Activated CD4-positive, alpha-beta T cell treated with anti-CD3 and anti-CD28 coated beads for 1 hour (primary cell): ENCODE results near the gene C17orf107.

Experiments used
- DNase-seq: peaks from one replicate; pipeline ENCODE4 v3.0.0-alpha.2; 2020

Gene C17orf107

GRCh38 chr17:4877089-4877488 lies 22.2 kb upstream of the C17orf107 start:
- no peak for DNase-seq

DNA sequence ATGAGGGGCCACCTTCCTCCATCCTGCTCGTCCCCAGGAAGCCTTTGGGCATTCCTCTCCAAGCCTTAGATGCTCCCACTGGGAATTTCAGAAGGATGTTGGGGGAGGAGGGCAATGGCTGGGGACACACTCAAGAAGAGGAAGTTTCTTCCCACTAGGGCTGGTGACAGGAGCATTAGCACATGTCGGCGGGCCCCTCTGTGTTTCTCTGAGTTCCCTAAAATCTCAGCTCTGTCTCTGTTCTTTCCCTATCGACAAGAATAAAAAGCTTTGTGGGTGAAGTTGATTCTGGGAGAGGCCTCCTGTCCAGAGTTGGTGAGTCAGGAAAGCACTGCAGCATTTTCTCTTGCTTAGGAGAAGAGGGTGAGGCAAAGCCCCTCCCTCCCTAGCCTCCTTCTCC lies 19.7 kb upstream of the C17orf107 start:
- DNase-seq = no peak

- DNase-seq = no peak
Observed at GRCh38 chr17:4880857-4881256, 18.5 kb upstream of the C17orf107 start.

- DNase-seq = peak; percentile 52
Observed at GRCh38 chr17:4881761-4882555, 17.4 kb upstream of the C17orf107 start.

DNA sequence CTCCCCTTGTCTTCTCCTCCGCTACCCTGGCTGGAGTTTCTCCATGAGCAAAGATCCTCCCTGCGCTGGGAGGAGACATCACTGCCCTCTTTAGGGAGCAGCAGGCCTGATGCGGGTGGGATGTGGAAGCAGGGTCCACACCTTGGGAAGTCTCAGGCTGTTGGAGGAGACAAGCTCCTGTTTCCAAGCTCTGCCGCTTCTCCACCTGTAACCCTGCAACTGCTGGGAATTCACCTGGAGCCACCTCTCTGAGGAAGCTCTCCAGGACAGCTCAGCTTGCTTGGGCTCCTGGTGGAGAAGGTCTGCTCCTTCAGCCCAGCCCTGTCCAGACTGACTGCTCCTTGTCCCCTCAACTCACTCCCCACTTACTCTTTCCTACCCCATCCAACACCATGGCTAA lies 14.8 kb upstream of the C17orf107 start:
- no peak for DNase-seq

- DNase-seq = no peak
Observed at GRCh38 chr17:4886830-4887229, 12.5 kb upstream of the C17orf107 start.

GRCh38 chr17:4887581-4887980 lies 11.8 kb upstream of the C17orf107 start:
- DNase-seq = no peak

- no peak for DNase-seq
Observed at GRCh38 chr17:4891411-4892410, 7.6 kb upstream of the C17orf107 start.

DNA sequence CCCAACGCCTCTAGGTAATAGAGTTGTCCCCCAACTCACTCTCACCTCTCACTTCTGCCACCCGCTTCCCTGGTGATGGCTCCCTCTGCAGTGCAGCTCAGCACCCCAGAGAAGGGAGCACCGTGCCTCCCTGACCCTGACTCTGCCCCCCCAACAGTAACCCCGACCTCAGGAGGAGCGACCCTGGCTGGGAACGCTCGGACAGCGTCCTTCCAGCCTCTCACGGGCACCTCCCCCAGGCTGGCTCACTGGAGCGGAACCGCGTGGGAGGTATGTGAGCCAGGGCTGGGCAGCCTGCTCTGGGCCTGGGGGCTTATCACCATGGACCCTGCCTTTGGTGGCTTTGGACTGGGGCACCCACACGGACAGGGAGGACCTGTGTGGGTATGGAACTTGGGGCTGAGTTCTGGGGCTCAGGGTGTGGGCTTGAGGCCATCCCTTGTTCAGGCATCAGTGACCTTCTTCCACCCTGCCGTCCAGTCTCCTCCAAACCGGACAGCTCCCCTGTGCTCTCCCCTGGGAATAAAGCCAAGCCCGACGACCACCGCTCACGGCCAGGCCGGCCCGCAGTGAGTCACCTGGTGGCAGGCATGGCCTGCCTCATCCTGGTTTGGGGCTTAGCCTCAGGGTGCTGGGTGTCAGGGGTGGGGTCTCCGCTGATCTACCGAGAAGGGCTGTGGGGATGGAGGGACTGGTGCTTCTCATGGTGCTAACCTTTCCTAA lies 6.7 kb upstream of the C17orf107 start:
- no peak for DNase-seq

GRCh38 chr17:4893272-4893671 lies 6.1 kb upstream of the C17orf107 start:
- no peak for DNase-seq

- DNase-seq = no peak
Observed at GRCh38 chr17:4893721-4894560, 5.4 kb upstream of the C17orf107 start.

DNA sequence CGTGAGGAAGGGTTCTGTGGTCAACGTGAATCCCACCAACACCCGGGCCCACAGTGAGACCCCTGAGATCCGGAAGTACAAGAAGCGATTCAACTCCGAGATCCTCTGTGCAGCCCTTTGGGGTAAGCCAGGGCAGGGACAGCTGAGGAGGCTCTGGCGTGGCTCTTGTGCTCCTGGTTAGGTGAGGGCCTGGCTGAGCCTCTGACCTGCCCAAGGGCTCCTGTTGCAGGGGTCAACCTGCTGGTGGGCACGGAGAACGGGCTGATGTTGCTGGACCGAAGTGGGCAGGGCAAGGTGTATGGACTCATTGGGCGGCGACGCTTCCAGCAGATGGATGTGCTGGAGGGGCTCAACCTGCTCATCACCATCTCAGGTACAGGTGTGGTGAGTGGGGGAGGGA lies 4.2 kb upstream of the C17orf107 start:
- DNase-seq = no peak

DNA sequence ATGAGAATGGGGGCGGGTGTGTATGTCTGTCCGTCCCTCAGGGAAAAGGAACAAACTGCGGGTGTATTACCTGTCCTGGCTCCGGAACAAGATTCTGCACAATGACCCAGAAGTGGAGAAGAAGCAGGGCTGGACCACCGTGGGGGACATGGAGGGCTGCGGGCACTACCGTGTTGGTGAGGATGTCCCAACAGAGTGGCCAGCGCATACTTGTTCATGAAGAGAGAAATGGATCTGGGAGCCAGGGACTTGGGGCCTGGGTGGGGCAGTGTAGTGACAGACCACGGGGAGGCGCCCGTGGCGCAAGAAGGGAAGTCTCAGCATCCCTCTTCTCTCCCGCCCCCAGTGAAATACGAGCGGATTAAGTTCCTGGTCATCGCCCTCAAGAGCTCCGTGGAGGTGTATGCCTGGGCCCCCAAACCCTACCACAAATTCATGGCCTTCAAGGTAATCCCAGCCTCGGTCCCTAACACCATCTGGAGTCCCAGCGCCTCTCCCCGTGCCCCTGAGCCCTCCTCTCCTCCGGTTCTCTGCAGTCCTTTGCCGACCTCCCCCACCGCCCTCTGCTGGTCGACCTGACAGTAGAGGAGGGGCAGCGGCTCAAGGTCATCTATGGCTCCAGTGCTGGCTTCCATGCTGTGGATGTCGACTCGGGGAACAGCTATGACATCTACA lies 3.5 kb upstream of the C17orf107 start:
- no peak for DNase-seq

DNA sequence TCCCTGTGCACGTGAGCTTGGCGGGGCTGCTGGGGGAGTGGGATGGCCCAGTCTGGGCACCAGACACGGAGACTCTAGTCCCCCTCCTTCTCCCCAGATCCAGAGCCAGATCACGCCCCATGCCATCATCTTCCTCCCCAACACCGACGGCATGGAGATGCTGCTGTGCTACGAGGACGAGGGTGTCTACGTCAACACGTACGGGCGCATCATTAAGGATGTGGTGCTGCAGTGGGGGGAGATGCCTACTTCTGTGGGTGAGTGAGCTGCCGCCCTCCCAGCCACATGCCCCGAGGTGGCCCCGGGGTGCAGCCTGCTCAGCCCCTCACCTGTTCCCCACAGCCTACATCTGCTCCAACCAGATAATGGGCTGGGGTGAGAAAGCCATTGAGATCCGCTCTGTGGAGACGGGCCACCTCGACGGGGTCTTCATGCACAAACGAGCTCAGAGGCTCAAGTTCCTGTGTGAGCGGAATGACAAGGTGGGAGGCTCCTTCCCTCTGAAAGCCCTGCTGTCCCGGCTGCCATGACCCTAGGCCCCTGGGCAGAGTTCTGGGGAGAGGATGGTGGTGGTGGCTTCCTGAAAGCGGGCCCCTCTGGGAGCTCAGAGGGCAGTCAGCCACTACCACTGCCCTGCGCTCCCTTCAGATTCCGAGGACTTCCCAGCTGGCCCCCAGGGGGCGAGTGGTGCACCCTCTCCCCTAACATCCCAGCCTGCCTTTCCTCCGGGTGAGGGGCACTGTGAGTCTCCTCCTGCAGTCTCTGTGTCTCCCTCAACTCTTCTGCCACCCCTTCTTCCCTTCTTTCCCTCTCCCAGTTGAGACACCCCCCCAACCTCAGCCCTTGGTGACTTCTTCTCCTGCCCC lies 2.8 kb upstream of the C17orf107 start:
- no peak for DNase-seq

- DNase-seq = no peak
Observed at GRCh38 chr17:4897198-4897687, 2.1 kb upstream of the C17orf107 start.

- DNase-seq = no peak
Observed at GRCh38 chr17:4897785-4898184, 1.6 kb upstream of the C17orf107 start.

- no peak for DNase-seq
Observed at GRCh38 chr17:4898351-4898750, 985 bp upstream of the C17orf107 start.

GRCh38 chr17:4898927-4899326 lies 409 bp upstream of the C17orf107 start:
- no peak for DNase-seq

DNA sequence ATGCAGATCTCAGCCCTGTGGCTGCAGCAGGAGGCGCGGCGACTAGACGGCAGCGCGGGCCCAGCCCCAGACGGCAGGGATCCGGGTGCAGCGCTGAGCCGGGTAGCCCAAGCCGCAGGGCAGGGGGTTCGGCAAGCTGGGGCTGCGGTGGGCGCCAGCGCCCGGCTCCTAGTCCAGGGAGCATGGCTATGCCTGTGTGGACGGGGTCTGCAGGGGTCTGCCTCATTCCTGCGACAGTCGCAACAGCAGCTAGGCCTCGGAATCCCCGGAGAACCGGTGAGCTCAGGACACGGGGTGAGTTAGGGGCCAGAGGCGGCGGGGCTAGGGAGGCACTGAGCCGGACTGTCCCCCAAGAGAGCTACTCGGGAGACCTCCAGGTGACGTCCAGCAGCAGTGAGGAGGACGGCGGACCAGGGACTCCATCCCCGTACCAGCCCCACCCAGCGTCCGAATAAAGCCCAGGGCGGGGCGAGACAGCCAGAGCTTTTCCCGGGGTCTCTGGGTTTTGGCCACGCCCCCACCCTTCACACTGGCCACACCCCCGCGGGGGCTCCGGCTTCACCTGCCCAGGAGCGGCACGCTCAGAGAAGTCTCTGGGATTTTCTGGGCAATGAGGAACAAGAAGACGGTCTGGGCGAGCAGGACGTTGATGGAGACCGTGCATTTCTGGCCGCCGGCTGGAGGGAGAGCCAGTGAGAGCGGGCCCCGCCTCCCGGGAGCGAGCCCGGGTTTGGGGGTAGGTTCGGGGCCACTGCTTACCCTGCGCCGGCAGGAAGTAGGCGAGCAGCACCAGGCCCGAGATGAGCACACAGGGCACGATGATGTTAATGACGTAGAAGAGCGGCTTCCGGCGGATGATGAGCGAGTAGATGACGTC lies 1.1 kb downstream of the C17orf107 start:
- peak; percentile 46 for DNase-seq
